ENCODE data around the gene SLC7A1.

The SLC7A1 gene

GRCh38 chr13:29566206-29566605 is 29.3 kb downstream of the SLC7A1 start:
- H2AFZ ChIP-seq (ENCODE audit: low read length) = no peak overlapping the region
- no peak overlapping the region for H4K91ac ChIP-seq (ENCODE audit: low read depth, low read length, poor library complexity)
- DNase-seq (ENCODE audit: low spot score) = no peak
- H3K4me1 ChIP-seq (ENCODE audit: control insufficient read depth in 2 of 2, insufficient read depth in 1 of 2, low read depth in 1 of 2, low read length in 2 of 2) = peaks cover 8 to 10% of the 10 kb centered on the region in 2 donors
- H3K23ac ChIP-seq (ENCODE audit: low read depth, low read length, poor library complexity) = no peak overlapping the region
- no peaks in the 10 kb centered on the region for H3K36me3 ChIP-seq (replicated peaks in 1 of 2; ENCODE audit: control insufficient read depth in 2 of 2, insufficient read depth in 2 of 2, low read length in 2 of 2)
- no peak overlapping the region for H2BK12ac ChIP-seq (ENCODE audit: low read length)
- H3K27me3 ChIP-seq (ENCODE audit: control insufficient read depth in 3 of 3, insufficient read depth in 3 of 3, low read depth in 1 of 3, low read length in 3 of 3) = no peaks in the 10 kb centered on the region
- H3K27ac ChIP-seq (replicated peaks; ENCODE audit: low read length) = no peak overlapping the region
- H2BK120ac ChIP-seq (ENCODE audit: low read depth, low read length) = no peak overlapping the region
- peaks cover 5% of the 10 kb centered on the region for H3K79me1 ChIP-seq (ENCODE audit: low read depth, low read length)
- H2BK5ac ChIP-seq (ENCODE audit: low read length) = no peak overlapping the region
- no CpG with 5 or more reads among the region's 7 CpGs for WGBS, 2 donors (ENCODE audit: extremely low coverage in 2 of 2, insufficient read length in 2 of 2, insufficient replicate concordance in 1 of 2)
- no peak overlapping the region for H3K4me2 ChIP-seq (ENCODE audit: insufficient read depth, low read length, poor library complexity, severe bottlenecking)
- H2AK5ac ChIP-seq (ENCODE audit: low read depth, low read length) = no peak overlapping the region
- no peak overlapping the region for H3K4me3 ChIP-seq (ENCODE audit: low read length in 2 of 2)
- no peak overlapping the region for H3K18ac ChIP-seq (ENCODE audit: low read length)
- H3K14ac ChIP-seq (ENCODE audit: low read length) = no peak overlapping the region
- H3K9ac ChIP-seq (ENCODE audit: low read depth, low read length, poor library complexity) = no peak overlapping the region
- no peak overlapping the region for H3K4ac ChIP-seq (ENCODE audit: low read length)
- no peak overlapping the region for H2BK15ac ChIP-seq (ENCODE audit: low read length)
- peaks cover 0 to 6% of the 10 kb centered on the region in 2 donors for H3K9me3 ChIP-seq (replicated peaks in 1 of 2; ENCODE audit: control insufficient read depth in 2 of 2, insufficient read depth in 1 of 2, low read depth in 1 of 2, low read length in 2 of 2)
- H4K8ac ChIP-seq (ENCODE audit: low read depth, low read length) = no peak overlapping the region

GRCh38 chr13:29564818-29565217 is 30.7 kb downstream of the SLC7A1 start:
- Histone ChIP-seq H3K4ac (ENCODE audit: low read length) (no peak overlapping the region), H2AK5ac (ENCODE audit: low read depth, low read length) (no peak overlapping the region), H3K4me3 (ENCODE audit: low read length in 2 of 2) (no peak overlapping the region), H3K4me2 (ENCODE audit: insufficient read depth, low read length, poor library complexity, severe bottlenecking) (no peak overlapping the region), H3K9me3 (replicated peaks in 1 of 2; ENCODE audit: control insufficient read depth in 2 of 2, insufficient read depth in 1 of 2, low read depth in 1 of 2, low read length in 2 of 2) (peaks cover 0 to 6% of the 10 kb centered on the region in 2 donors), H3K4me1 (ENCODE audit: control insufficient read depth in 2 of 2, insufficient read depth in 1 of 2, low read depth in 1 of 2, low read length in 2 of 2) (peaks cover 8 to 10% of the 10 kb centered on the region in 2 donors), H3K14ac (ENCODE audit: low read length) (no peak overlapping the region), H2BK12ac (ENCODE audit: low read length) (no peak overlapping the region), H3K23ac (ENCODE audit: low read depth, low read length, poor library complexity) (no peak overlapping the region), H3K9ac (ENCODE audit: low read depth, low read length, poor library complexity) (no peak overlapping the region), H2BK15ac (ENCODE audit: low read length) (no peak overlapping the region), H3K18ac (ENCODE audit: low read length) (no peak overlapping the region), H3K79me1 (ENCODE audit: low read depth, low read length) (peaks cover 3% of the 10 kb centered on the region), H3K36me3 (replicated peaks in 1 of 2; ENCODE audit: control insufficient read depth in 2 of 2, insufficient read depth in 2 of 2, low read length in 2 of 2) (no peaks in the 10 kb centered on the region), H3K27ac (replicated peaks; ENCODE audit: low read length) (no peak overlapping the region), H2BK5ac (ENCODE audit: low read length) (no peak overlapping the region), H2BK120ac (ENCODE audit: low read depth, low read length) (no peak overlapping the region), H4K8ac (ENCODE audit: low read depth, low read length) (no peak overlapping the region), H2AFZ (ENCODE audit: low read length) (no peak overlapping the region), H4K91ac (ENCODE audit: low read depth, low read length, poor library complexity) (no peak overlapping the region), H3K27me3 (ENCODE audit: control insufficient read depth in 3 of 3, insufficient read depth in 3 of 3, low read depth in 1 of 3, low read length in 3 of 3) (no peaks in the 10 kb centered on the region)
- no peak for DNase-seq (ENCODE audit: low spot score)

GRCh38 chr13:29564373-29564772 is 31.1 kb downstream of the SLC7A1 start:
- H3K79me1 ChIP-seq (ENCODE audit: low read depth, low read length) = peaks cover 3% of the 10 kb centered on the region
- H3K4me3 ChIP-seq (ENCODE audit: low read length in 2 of 2) = no peak overlapping the region
- H2BK120ac ChIP-seq (ENCODE audit: low read depth, low read length) = no peak overlapping the region
- H3K14ac ChIP-seq (ENCODE audit: low read length) = no peak overlapping the region
- no peak overlapping the region for H4K8ac ChIP-seq (ENCODE audit: low read depth, low read length)
- no peak overlapping the region for H3K23ac ChIP-seq (ENCODE audit: low read depth, low read length, poor library complexity)
- no peak overlapping the region for H3K27ac ChIP-seq (replicated peaks; ENCODE audit: low read length)
- no peak overlapping the region for H4K91ac ChIP-seq (ENCODE audit: low read depth, low read length, poor library complexity)
- H3K18ac ChIP-seq (ENCODE audit: low read length) = no peak overlapping the region
- peaks cover 8 to 10% of the 10 kb centered on the region in 2 donors for H3K4me1 ChIP-seq (ENCODE audit: control insufficient read depth in 2 of 2, insufficient read depth in 1 of 2, low read depth in 1 of 2, low read length in 2 of 2)
- DNase-seq (ENCODE audit: low spot score) = no peak
- WGBS, 2 donors (ENCODE audit: extremely low coverage in 2 of 2, insufficient read length in 2 of 2, insufficient replicate concordance in 1 of 2) = no CpG with 5 or more reads among the region's 5 CpGs
- H3K27me3 ChIP-seq (ENCODE audit: control insufficient read depth in 3 of 3, insufficient read depth in 3 of 3, low read depth in 1 of 3, low read length in 3 of 3) = no peaks in the 10 kb centered on the region
- H2BK5ac ChIP-seq (ENCODE audit: low read length) = no peak overlapping the region
- no peak overlapping the region for H3K9ac ChIP-seq (ENCODE audit: low read depth, low read length, poor library complexity)
- no peak overlapping the region for H2BK12ac ChIP-seq (ENCODE audit: low read length)
- H3K4ac ChIP-seq (ENCODE audit: low read length) = no peak overlapping the region
- H3K9me3 ChIP-seq (replicated peaks in 1 of 2; ENCODE audit: control insufficient read depth in 2 of 2, insufficient read depth in 1 of 2, low read depth in 1 of 2, low read length in 2 of 2) = peaks cover 0 to 6% of the 10 kb centered on the region in 2 donors
- no peak overlapping the region for H2AFZ ChIP-seq (ENCODE audit: low read length)
- H3K36me3 ChIP-seq (replicated peaks in 1 of 2; ENCODE audit: control insufficient read depth in 2 of 2, insufficient read depth in 2 of 2, low read length in 2 of 2) = no peaks in the 10 kb centered on the region
- H2BK15ac ChIP-seq (ENCODE audit: low read length) = no peak overlapping the region
- H3K4me2 ChIP-seq (ENCODE audit: insufficient read depth, low read length, poor library complexity, severe bottlenecking) = no peak overlapping the region
- H2AK5ac ChIP-seq (ENCODE audit: low read depth, low read length) = no peak overlapping the region

DNA sequence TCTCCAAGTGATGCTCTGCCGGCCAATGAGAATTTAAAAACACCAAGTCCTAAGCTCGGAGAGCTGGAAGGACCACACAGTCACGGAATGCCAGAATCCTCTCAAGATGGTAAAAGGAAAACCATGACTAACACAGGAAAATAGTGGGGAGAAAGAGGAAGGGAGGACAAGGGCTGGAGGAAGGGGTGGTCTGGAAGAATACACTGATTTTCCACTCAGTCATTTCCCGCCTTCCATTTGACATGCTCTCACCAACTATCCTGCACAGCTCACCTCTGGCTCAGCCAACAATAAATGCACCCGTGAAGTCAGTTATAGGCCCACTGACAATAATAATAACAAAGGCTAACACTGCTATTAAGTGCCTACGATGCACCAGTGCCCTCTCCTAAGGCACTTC is 31.5 kb downstream of the SLC7A1 start:
- Histone ChIP-seq H3K27me3 (ENCODE audit: control insufficient read depth in 3 of 3, insufficient read depth in 3 of 3, low read depth in 1 of 3, low read length in 3 of 3) (no peaks in the 10 kb centered on the region), H3K18ac (ENCODE audit: low read length) (no peak overlapping the region), H3K9ac (ENCODE audit: low read depth, low read length, poor library complexity) (no peak overlapping the region), H3K36me3 (replicated peaks in 1 of 2; ENCODE audit: control insufficient read depth in 2 of 2, insufficient read depth in 2 of 2, low read length in 2 of 2) (no peaks in the 10 kb centered on the region), H2BK12ac (ENCODE audit: low read length) (no peak overlapping the region), H2BK5ac (ENCODE audit: low read length) (no peak overlapping the region), H3K9me3 (replicated peaks in 1 of 2; ENCODE audit: control insufficient read depth in 2 of 2, insufficient read depth in 1 of 2, low read depth in 1 of 2, low read length in 2 of 2) (peaks cover 0 to 6% of the 10 kb centered on the region in 2 donors), H3K4ac (ENCODE audit: low read length) (no peak overlapping the region), H4K8ac (ENCODE audit: low read depth, low read length) (no peak overlapping the region), H2BK120ac (ENCODE audit: low read depth, low read length) (no peak overlapping the region), H3K4me3 (ENCODE audit: low read length in 2 of 2) (no peak overlapping the region), H2AK5ac (ENCODE audit: low read depth, low read length) (no peak overlapping the region), H2BK15ac (ENCODE audit: low read length) (no peak overlapping the region), H4K91ac (ENCODE audit: low read depth, low read length, poor library complexity) (no peak overlapping the region), H2AFZ (ENCODE audit: low read length) (no peak overlapping the region), H3K14ac (ENCODE audit: low read length) (no peak overlapping the region), H3K23ac (ENCODE audit: low read depth, low read length, poor library complexity) (no peak overlapping the region), H3K4me1 (ENCODE audit: control insufficient read depth in 2 of 2, insufficient read depth in 1 of 2, low read depth in 1 of 2, low read length in 2 of 2) (peaks cover 6 to 10% of the 10 kb centered on the region in 2 donors), H3K27ac (replicated peaks; ENCODE audit: low read length) (no peak overlapping the region), H3K4me2 (ENCODE audit: insufficient read depth, low read length, poor library complexity, severe bottlenecking) (no peak overlapping the region), H3K79me1 (ENCODE audit: low read depth, low read length) (peaks cover 1% of the 10 kb centered on the region)
- no peak for DNase-seq (ENCODE audit: low spot score)
- WGBS, 2 donors (ENCODE audit: extremely low coverage in 2 of 2, insufficient read length in 2 of 2, insufficient replicate concordance in 1 of 2) = no CpG with 5 or more reads among the region's 6 CpGs
